Stimulated activated CD8-positive, alpha-beta memory T cell treated with anti-CD3 and anti-CD28 coated beads, Interleukin-4, amount 100 ng/mL, for 24 hours (primary cell): ENCODE measurements around the gene DUSP22.
"Not testable (repeated sequence)": the region's sequence is repeated elsewhere in the genome, so short reads cannot be mapped to it uniquely, and the experiment has no call there.

Experiments used
- DNase-seq: peaks from one replicate; pipeline ENCODE4 v3.0.0-alpha.2; 2020; ENCODE audit warnings: low read depth

Gene DUSP22

DNA sequence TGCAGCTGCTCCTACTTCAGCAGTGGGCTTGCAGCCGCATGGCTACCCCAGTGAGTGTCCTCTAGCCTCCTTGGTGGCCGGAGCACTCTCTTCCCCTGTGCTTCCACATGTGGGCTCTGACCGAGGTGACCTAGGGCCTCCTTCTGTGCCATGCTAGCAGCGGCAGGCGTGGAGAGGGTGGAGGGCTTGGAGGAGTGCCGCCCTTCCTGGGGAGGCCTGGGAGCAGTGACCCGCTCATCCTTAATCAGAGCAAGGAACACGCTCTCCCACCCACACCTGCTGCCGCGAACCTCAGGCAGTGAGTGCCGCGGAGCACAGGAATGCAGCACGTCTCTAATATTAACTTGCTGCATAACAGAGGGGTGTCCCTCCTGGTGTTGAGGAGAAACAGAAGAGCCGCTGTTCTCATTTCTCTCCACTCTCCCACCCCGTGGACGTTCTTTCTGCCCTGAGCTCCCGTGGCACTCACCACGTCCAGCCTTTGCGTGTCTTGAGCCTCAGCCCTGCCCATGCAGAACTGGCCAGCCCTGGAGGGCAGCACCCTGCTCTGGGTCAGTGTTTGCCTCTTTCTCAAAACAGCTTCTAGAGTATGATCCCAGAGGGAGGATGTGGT lies 31.9 kb downstream of the DUSP22 start:
- DNase-seq = no peak

DNA sequence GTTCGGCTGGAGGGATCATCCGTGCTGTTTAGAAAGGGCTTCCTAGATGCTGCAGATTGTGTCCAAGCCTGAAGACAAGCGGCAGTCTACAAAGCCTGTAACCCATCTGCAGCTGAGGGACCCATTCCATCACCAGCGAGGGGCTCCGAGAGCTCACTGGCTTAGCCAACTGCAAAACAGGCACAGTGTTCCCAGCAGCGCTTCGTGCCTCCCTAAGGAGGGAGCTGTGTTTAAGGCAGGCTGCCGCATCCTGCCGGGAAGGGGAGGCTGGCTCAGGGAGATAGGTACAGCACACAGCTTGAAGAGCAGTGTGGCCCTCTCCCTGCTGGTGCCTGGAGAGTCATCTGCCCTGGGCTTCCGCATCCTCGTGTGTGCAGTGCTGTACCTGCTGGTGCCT lies 32.4 kb downstream of the DUSP22 start:
- no peak for DNase-seq

DNA sequence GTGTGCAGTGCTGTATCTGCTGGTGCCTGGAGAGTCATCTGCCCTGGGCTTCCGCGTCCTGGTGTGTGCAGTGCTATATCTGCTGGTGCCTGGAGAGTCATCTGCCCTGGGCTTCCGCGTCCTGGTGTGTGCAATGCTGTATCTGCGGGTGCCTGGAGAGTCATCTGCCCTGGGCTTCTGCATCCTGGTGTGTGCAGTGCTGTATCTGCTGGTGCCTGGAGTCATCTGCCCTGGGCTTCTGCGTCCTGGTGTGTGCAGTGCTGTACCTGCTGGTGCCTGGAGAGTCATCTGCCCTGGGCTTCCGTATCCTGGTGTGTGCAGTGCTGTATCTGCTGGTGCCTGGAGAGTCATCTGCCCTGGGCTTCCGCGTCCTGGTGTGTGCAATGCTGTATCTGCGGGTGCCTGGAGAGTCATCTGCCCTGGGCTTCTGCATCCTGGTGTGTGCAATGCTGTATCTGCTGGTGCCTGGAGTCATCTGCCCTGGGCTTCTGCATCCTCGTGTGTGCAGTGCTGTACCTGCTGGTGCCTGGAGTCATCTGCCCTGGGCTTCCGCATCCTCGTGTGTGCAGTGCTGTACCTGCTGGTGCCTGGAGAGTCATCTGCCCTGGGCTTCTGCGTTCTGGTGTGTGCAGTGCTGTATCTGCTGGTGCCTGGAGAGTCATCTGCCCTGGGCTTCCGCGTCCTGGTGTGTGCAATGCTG lies 33.0 kb downstream of the DUSP22 start:
- DNase-seq = not testable (repeated sequence)

DNA sequence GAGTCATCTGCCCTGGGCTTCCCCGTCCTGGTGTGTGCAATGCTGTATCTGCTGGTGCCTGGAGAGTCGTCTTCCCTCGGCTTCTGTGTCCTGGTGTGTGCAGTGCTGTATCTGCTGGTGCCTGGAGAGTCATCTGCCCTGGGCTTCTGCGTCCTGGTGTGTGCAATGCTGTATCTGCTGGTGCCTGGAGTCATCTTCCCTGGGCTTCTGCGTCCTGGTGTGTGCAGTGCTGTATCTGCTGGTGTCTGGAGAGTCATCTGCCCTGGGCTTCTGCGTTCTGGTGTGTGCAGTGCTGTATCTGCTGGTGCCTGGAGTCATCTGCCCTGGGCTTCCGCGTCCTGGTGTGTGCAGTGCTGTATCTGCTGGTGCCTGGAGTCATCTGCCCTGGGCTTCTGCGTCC lies 33.8 kb downstream of the DUSP22 start:
- not testable (repeated sequence) for DNase-seq

DNA sequence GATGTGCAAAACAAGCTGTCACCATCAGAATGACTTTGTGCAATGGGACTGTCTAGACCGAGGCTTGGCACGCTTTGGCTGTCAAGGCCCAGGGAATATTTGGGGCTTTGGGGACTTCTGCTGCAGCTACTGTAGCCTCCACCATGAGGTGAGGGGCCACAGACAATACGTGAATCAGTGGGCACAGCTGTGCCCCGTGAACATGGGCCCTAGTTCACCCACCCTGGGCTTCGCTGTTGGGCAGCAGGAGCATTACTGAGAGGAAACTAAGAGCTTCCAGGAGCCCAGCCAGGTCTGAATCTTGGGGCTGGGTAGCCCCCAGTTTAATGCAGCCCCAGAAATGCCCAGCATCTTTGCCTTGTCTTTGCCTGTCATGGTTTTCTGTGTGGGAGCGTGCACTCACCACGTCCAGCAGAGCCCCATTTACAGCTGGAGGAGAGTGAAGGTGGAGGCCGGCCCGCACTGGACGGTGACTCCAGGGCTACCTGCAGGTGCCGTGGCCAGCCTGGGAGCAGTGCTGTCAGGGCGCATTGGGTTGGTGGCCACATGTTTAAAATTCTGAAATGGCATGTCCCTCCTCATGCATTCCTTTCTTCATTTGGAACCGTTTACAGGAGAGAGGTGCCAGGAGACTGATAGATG lies 34.7 kb downstream of the DUSP22 start:
- no peak for DNase-seq

DNA sequence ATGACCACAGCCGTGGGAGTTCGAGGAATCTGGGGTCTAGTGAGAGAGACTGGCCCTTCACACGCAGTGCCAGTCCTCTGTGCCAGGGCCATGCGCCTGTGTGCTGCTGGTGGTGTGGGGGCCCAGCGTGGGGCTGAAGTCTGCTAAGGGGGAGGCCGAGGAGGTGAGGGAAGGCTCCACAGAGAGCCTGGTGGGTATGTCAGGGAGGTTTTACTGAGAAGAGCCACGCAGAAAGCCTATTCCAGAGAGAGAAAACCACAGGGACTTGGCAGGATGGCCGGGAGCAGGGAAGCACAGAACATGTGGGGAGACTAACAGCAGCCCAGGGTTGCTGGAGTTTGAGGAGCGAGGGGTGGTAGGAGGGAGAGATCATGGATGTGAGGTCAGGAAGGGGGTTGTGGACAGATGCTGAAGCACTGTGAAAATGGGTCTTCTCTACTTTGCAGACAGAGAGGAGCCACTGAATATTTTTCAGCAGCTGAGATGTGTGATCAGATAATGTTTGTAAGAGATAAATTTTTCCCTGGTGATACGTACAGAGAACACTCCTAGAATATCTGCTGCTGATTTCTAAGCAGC lies 35.3 kb downstream of the DUSP22 start:
- no peak for DNase-seq

DNA sequence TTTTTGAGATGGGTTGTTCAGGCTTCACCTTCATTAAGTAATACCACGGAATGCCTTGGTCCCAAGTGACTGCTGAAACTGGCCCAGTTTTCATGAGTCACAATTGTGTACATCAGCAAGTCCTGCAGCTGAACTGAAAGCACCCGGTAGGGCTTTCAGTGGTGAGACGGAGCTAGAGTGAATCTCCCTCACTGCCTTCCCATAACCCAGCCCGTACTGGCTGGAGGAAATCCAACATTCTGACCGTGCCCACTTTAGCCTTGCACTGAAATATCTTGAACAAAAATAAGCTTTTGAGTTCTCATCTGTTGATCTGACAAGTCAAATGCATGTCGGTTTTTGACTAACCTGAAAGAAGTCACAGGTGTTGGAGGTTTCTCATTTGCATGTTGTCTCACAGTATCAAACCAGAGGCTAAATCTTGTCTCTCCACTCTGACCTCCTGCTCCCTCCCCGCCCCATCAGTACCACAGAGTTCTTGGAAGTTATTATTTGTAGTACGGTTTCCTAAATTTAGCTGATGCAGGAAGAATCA lies 35.9 kb downstream of the DUSP22 start:
- DNase-seq = no peak

DNA sequence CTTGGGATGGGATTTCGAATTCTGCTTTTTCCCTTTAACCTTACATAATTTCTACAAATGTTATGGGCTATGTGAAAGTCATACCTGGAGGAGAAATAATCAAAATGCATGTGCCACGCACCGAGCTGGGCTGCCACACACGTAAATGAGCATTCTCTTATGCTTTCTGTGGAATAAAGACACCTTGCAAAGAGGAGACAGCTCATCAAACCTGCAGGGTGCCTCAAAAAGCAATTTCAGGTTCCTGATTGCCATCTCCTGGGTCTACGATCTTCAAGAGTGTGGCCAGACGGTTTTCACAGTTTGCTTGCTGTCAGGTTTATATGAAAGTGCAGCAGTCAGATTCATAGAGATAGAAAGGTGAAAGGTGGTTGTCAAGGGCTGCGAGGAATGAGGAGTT lies 36.6 kb downstream of the DUSP22 start:
- DNase-seq = no peak

DNA sequence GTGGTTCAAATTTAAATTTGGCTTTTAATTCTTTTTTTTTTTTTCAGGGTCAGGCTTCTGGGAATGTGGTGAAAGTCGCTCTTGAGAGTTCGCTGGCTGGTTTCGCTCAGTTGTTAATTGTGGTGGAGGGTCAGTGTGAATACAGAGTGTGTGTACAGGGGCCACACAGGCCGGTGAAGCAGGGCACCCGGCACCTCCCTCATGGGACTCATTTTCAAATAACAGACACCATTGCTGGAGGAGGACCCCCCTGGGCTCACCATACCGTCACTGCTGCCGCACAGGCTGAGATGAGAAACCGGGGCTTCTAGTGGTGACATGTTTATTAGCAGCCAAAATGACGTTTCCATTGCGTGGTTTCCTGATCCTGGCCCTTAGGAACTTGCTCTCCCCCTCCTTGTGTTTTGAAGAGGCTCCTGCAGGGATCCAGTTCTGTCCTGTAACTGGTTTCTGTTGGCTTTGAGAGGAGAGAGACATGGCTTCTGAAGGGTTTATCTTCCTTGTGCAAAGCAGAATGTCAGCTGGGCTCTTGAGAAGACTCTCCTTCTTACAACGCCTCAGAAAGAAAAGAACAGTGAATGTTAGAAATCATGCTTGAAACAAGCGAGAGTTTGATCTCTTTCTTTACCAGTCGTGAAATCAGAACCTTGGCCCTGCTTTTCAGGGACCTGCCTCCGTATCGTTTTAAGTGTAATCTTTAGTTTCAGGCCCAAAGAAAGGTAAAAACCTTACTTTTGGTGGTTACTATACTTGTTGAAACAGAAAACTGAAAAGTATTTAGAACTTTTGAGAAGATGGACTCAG lies 37.8 kb downstream of the DUSP22 start:
- no peak for DNase-seq

DNA sequence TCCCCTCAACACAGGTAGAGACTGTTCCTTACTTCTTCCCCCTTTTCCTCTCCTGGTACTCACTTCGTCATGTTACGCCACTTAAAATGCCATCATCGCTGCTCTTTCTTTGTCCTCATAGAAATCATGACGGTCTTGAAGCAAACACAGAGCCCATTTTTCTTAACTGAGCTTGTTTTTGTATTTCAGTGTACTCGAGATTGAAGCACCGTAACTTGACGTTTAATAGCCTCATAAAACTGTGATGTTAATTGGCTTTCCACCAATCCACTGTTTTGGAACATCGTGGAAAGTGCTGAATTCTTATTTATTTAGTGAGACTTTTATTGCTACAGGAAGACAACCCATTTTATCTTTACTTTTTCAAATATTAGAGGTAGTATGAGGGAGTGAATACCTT lies 38.7 kb downstream of the DUSP22 start:
- no peak for DNase-seq

DNA sequence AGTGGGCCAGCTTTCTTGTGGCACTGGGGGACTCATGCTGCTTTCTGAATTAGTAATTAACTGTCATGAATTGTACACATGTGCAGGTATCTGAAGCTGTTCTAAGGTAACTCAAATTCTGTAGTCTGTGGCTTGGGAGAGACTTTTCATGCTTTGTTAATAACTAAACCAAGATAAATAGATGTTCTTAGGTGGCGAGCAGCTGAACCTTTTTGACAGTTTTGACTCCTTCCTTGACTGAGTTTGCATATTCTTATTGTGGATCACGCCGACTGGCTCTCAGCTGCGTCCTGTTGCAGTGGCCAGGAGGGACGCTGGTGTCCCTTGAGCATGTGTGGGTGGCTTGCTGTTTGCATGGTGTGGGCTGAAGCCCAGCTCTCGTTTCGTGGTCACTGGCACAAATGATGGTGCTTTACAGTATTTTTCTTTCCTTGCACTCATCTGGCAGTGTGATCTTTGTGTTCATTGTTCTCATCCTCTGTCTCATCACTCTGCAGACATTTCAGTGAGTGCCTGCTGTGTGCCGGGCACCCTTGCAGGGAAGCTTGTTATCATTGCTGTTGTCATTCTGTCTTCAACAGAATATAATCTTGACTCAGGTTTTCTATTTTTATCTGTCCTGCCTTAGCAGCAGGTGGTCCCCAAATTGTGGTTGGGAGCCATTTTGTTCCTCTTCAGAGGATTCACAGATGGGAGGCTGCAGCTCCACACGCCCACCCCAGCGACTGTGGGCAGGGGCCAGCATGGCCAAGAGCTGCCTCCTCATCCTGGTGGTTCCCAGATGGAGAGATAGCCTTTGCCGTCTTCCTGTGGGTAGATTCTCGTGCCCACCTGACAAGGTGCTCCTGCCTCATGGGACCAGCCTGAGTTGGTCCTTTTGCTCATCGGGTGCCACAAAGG lies 39.6 kb downstream of the DUSP22 start:
- DNase-seq = no peak

DNA sequence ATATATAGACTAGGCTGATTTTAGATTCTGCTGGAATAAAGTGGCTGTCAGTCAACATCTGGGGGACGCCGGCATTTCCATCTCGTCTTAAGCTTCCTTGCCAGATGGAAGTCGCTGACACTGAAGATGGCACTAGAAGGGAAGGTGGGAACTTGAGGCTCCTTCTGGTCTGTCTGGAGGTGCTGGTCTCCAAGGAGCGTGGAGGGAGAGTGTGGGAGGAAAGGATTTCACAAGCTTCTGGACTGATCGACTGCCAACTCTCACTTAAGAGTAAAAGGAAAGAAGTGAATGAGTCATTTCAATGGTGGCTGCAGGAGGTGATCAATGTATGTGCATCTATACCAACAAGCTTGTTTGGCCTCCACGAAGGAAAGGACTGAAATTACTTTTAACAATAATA lies 40.4 kb downstream of the DUSP22 start:
- DNase-seq = no peak

DNA sequence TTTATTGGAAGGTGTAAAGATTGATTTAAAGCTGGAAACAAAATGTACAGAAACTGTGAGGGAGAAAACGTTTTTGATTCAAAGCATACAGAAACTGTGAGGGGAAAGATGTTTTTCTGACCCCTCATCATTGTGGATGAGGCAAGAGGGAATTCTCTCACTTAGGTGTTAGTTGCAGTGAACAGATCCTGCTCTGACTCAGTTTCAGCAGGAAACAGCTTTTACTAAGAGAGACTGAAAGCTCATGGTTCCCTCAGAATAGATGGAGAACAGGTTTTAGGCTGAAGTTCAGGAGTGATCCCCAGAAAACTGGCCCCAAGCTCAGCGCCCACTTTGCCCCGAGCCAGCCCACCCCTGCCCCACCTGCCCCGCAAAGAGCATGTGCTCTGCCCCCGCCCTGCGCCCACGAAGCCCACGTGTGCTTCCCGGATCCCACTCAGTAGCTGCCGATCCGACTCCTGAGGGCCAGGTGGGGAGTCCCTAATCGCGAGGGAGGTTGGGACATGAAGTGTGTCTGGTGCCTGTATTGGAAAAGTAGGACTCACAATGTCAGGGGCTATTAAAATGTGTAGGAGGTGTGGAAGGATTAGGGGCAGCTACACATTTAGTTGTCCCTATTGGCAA lies 41.2 kb downstream of the DUSP22 start:
- DNase-seq = no peak

DNA sequence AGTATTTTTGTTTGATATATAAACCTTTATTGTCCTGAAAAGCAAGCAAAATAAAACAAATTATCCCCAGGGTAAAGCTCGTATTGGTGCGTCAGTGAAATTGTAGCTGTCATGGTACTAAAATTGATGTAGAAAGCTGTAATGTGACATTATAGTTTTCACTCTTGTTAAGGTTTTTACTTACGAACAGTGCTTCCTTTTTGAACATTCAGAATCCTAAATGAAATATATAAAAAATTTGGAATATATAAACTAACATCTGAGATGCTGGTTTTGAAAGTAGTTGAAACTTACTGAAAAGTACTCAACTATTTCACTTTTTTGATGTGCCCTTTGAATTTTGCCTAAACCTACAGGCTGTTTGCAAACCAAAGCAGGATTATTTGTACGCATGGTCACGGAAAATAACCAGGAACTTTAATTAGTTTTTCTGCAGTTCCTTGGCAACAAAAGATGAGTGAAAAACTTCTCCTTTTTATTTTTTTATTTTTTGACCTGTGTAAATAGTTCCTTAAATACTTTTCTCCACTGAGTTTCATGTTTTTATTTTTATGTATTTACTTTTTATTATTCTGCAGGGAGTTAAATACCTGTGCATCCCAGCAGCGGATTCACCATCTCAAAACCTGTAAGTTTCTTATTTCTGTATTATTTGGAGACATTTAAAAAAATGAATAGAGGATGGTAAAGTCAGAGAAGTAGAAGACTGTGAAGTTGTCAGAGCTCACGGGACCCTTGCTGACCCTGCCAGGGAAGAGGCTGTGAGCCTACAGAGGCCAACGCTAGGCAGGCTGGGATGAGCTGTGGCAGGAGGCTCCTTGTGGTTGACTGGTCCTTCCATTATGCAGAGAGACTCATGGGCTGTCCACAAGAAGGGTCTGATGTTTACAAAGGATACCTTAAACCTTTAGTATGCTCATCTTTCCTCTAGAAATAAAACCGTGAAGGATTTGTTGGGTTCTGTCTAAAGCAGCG lies 42.5 kb downstream of the DUSP22 start:
- DNase-seq = no peak

DNA sequence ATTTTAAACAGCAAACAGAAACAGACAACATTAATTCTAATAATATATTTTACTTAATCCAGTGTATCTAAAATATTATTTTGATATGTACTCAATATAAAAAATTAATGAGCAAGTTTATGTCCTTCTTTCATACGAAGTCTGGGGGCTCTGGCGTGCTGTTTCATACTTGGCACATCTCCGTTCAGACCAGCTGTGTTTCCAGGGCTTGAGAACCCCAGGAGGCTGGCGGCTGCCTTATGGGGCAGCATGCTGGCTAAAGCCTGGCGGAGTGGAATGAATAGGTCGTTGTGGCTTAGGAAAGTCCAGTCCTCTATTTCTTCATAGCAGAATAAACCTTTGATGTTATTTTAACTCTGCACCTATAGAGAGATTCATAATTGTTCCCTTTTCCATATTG lies 43.3 kb downstream of the DUSP22 start:
- no peak for DNase-seq

DNA sequence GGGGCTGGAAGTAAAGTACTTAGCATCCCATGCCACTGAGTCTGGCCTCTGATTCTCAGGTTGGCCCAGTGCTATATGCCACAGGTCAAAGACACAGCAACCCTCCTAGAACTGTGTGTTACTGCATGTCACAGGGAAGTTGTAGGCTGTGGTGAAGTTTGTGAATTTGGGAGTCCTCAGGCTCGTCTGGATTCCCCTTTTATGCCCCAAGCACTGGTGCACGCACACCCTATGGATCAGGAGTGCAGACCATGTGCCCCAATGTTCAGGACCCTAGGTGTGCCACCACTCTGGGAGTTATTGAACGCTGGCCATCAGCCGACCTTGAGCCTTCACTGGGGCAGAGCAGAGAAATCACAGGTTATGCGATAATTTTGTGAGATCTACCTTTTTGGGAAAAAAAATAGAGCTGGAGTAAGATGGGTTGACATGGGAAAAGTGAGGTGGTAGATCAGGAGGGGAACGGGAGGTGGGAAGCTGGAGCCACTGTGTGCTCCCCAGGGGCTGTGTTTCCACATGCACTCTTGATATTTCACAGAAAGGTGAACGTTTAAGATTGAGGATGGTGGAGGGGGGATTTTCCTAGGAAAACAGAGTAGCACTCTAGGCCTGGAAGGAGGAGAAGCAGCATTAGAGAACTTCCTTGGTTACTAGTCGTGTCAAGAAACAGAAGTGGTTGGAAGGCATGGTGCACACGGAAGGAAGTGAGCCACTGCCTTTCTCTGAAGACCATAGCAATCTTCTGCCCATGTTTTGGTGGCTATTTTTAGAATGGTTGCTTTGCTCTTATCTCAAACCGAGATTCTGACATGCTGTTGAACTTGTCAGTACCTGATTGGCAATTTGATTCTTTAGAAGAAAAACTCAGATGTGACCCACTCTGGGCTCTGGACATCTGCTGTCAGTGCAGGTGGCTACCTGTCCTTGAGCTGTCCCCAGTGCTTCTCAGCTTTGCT lies 44.1 kb downstream of the DUSP22 start:
- DNase-seq = no peak

DNA sequence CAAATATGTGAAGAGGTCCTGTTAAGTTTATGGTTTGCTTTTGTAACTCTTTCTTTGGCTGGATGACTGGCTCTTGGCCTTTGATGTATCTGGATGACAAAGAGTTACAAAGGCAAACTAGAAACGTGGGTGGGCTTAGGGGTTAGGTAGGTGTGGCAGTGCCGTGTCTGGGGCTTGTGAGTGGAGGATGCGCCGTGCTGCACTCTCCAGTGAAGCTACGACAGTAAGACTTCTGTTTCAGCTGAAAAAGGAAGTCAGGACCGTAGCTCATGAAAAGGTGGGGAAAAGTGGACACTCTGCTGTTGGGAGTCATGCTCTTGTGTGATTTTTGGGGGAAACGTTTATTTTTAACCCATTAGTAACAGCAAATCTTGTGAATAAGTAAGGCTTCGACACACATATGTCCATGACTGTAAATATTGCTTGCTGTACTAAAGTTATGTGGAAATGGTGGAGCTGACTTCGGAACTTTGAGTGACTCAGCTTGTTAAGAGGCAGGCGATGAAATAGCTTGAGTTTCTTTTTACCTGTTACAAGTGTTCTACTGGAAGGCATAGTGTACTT lies 45.6 kb downstream of the DUSP22 start:
- no peak for DNase-seq

DNA sequence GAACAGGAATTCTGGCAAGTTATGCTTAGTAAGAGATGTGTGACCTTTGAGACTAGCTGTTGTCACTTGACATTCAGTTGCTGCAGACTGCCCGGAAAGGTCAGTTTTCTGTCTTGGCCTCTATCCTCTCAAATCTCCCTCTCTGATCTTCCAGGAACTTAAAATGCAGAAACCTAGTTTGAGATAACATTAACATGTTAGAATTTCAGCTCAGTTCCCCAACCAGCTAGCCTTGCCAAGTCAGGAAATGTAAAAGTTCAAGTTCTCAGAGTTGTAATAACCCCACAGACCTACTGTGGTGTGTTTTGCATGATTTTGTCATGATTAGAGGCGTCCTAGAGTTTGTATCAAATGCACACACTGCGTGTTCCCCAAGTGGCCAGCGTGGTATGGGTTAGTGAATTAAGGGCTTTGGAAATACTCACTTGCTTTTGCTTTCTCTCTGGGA lies 46.6 kb downstream of the DUSP22 start:
- no peak for DNase-seq
